DND-41 (cell line): ENCODE measurements around the gene TRIM56.

ENCODE experiments used
- EZH2 ChIP-seq: IDR thresholded peaks from 3 replicates; pipeline ENCODE4 v1.6.1; 2012; ENCODE audit warnings: borderline replicate concordance, low read depth, mild to moderate bottlenecking, moderate library complexity, low read length, inconsistent platforms; ENCODE audit not compliant: severe bottlenecking
- TF ChIP-seq, protein P1 (sequence below): IDR thresholded peaks from 2 replicates; pipeline ENCODE4 v1.5.1; 2012; ENCODE audit warnings: borderline replicate concordance, low read length, moderate library complexity, mild to moderate bottlenecking; ENCODE audit not compliant: poor library complexity, severe bottlenecking; ENCODE audit errors: extremely low read depth

DNA sequence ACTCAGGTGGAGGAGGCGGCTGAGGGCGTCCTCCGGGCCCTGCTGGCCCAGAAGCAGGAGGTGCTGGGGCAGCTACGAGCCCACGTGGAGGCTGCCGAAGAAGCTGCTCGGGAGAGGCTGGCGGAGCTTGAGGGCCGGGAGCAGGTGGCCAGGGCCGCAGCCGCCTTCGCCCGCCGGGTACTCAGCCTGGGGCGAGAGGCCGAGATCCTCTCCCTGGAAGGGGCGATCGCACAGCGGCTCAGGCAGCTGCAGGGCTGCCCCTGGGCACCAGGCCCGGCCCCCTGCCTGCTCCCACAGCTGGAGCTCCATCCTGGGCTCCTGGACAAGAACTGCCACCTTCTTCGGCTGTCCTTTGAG lies 2.8 kb downstream of the TRIM56 start:
- TF ChIP-seq, protein P1, sequence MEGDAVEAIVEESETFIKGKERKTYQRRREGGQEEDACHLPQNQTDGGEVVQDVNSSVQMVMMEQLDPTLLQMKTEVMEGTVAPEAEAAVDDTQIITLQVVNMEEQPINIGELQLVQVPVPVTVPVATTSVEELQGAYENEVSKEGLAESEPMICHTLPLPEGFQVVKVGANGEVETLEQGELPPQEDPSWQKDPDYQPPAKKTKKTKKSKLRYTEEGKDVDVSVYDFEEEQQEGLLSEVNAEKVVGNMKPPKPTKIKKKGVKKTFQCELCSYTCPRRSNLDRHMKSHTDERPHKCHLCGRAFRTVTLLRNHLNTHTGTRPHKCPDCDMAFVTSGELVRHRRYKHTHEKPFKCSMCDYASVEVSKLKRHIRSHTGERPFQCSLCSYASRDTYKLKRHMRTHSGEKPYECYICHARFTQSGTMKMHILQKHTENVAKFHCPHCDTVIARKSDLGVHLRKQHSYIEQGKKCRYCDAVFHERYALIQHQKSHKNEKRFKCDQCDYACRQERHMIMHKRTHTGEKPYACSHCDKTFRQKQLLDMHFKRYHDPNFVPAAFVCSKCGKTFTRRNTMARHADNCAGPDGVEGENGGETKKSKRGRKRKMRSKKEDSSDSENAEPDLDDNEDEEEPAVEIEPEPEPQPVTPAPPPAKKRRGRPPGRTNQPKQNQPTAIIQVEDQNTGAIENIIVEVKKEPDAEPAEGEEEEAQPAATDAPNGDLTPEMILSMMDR = no peak
- no peak for TF ChIP-seq EZH2
